Measurements from ENCODE around the gene SLC33A1.
"Not testable (repeated sequence)": the region's sequence is repeated elsewhere in the genome, so short reads cannot be mapped to it uniquely, and the experiment has no call there.

The SLC33A1 gene

GRCh38 chr3:155870945-155871745 lies 16.9 kb upstream of the SLC33A1 start:
- H3K36me3 Mint-ChIP-seq = no peaks in the 10 kb centered on the region
- peak overlapping the region; percentile 98 for H3K4me3 Mint-ChIP-seq
- peaks cover 27% of the 10 kb centered on the region for H3K4me1 Mint-ChIP-seq
- H3K27ac Mint-ChIP-seq = peak overlapping the region; percentile 88
- no peaks in the 10 kb centered on the region for H3K27me3 Mint-ChIP-seq
- ATAC-seq = peak; percentile 55
- no peaks in the 10 kb centered on the region for H3K9me3 Mint-ChIP-seq

GRCh38 chr3:155870133-155870944 lies 16.1 kb upstream of the SLC33A1 start, which contains the start of gene GMPS:
GMPS (plus strand) TSS chr3:155870650; CDS start chr3:155870871, 221 bp downstream.
- ATAC-seq = peak; percentile 98
- Mint-ChIP-seq H3K4me3 (peak within 1 kb of the TSS; percentile 98), H3K27ac (peak within 1 kb of the TSS; percentile 88), H3K27me3 (no peaks in the 10 kb centered on the region), H3K9me3 (no peaks in the 10 kb centered on the region), H3K36me3 (no peaks in the 10 kb centered on the region), H3K4me1 (peaks cover 26% of the 10 kb centered on the region)

- Mint-ChIP-seq H3K9me3 (no peaks in the 10 kb centered on the region), H3K4me1 (peaks cover 24% of the 10 kb centered on the region), H3K27me3 (no peaks in the 10 kb centered on the region), H3K36me3 (no peaks in the 10 kb centered on the region), H3K27ac (peak overlapping the region; percentile 88), H3K4me3 (peak overlapping the region; percentile 97)
- ATAC-seq = no peak
Observed at GRCh38 chr3:155869691-155870090, 15.5 kb upstream of the SLC33A1 start.

- H3K36me3 Mint-ChIP-seq = no peaks in the 10 kb centered on the region
- no peak overlapping the region for H3K27ac Mint-ChIP-seq
- no peaks in the 10 kb centered on the region for H3K27me3 Mint-ChIP-seq
- H3K4me3 Mint-ChIP-seq = no peak overlapping the region
- no peaks in the 10 kb centered on the region for H3K9me3 Mint-ChIP-seq
- no peaks in the 10 kb centered on the region for H3K4me1 Mint-ChIP-seq
- no peak for ATAC-seq
Observed at GRCh38 chr3:155863072-155863784, 9.0 kb upstream of the SLC33A1 start.

GRCh38 chr3:155862290-155862982 lies 8.2 kb upstream of the SLC33A1 start:
- ATAC-seq, H3K4me1 Mint-ChIP-seq, H3K27me3 Mint-ChIP-seq, H3K4me3 Mint-ChIP-seq, H3K36me3 Mint-ChIP-seq, H3K27ac Mint-ChIP-seq, H3K9me3 Mint-ChIP-seq: not testable (repeated sequence)

GRCh38 chr3:155861476-155862183 lies 7.4 kb upstream of the SLC33A1 start:
- Mint-ChIP-seq H3K27me3 (no peaks in the 10 kb centered on the region), H3K4me3 (no peak overlapping the region), H3K27ac (no peak overlapping the region), H3K36me3 (no peaks in the 10 kb centered on the region), H3K9me3 (no peaks in the 10 kb centered on the region), H3K4me1 (no peaks in the 10 kb centered on the region)
- ATAC-seq = no peak

GRCh38 chr3:155860424-155860823 lies 6.2 kb upstream of the SLC33A1 start:
- H3K27ac Mint-ChIP-seq, H3K4me1 Mint-ChIP-seq, H3K27me3 Mint-ChIP-seq, H3K9me3 Mint-ChIP-seq, ATAC-seq, H3K36me3 Mint-ChIP-seq, H3K4me3 Mint-ChIP-seq: not testable (repeated sequence)

- Mint-ChIP-seq H3K4me3 (no peak overlapping the region), H3K27me3 (no peaks in the 10 kb centered on the region), H3K4me1 (peaks cover 2% of the 10 kb centered on the region), H3K9me3 (no peaks in the 10 kb centered on the region), H3K27ac (no peak overlapping the region), H3K36me3 (no peaks in the 10 kb centered on the region)
- no peak for ATAC-seq
Observed at GRCh38 chr3:155859859-155860258, 5.6 kb upstream of the SLC33A1 start.

GRCh38 chr3:155853214-155854140 lies 750 bp downstream of the SLC33A1 start:
- ATAC-seq = no peak
- Mint-ChIP-seq H3K27ac (peak overlapping the region; percentile 97), H3K27me3 (no peaks in the 10 kb centered on the region), H3K9me3 (no peaks in the 10 kb centered on the region), H3K36me3 (peaks cover 2% of the 10 kb centered on the region), H3K4me1 (peaks cover 29% of the 10 kb centered on the region), H3K4me3 (peak overlapping the region; percentile 91)

GRCh38 chr3:155852341-155852740 lies 1.9 kb downstream of the SLC33A1 start:
- H3K27ac Mint-ChIP-seq = no peak overlapping the region
- peaks cover 36% of the 10 kb centered on the region for H3K4me1 Mint-ChIP-seq
- H3K4me3 Mint-ChIP-seq = peak overlapping the region; percentile 91
- H3K36me3 Mint-ChIP-seq = peaks cover 11% of the 10 kb centered on the region
- no peak for ATAC-seq
- no peaks in the 10 kb centered on the region for H3K9me3 Mint-ChIP-seq
- H3K27me3 Mint-ChIP-seq = no peaks in the 10 kb centered on the region

- not testable (repeated sequence) for H3K27me3 Mint-ChIP-seq, H3K27ac Mint-ChIP-seq, ATAC-seq, H3K9me3 Mint-ChIP-seq, H3K4me3 Mint-ChIP-seq
- H3K36me3 Mint-ChIP-seq = peaks cover 11% of the 10 kb centered on the region
- H3K4me1 Mint-ChIP-seq = peaks cover 39% of the 10 kb centered on the region
Observed at GRCh38 chr3:155849404-155849803, 4.8 kb downstream of the SLC33A1 start.

- H3K27me3 Mint-ChIP-seq = no peaks in the 10 kb centered on the region
- peaks cover 34% of the 10 kb centered on the region for H3K4me1 Mint-ChIP-seq
- H3K36me3 Mint-ChIP-seq = peaks cover 11% of the 10 kb centered on the region
- H3K27ac Mint-ChIP-seq = no peak overlapping the region
- no peak overlapping the region for H3K4me3 Mint-ChIP-seq
- no peak for ATAC-seq
- no peaks in the 10 kb centered on the region for H3K9me3 Mint-ChIP-seq
Observed at GRCh38 chr3:155847993-155848392, 6.2 kb downstream of the SLC33A1 start.

- H3K36me3 Mint-ChIP-seq = peaks cover 12% of the 10 kb centered on the region
- H3K27ac Mint-ChIP-seq = no peak overlapping the region
- H3K27me3 Mint-ChIP-seq = no peaks in the 10 kb centered on the region
- no peak for ATAC-seq
- H3K9me3 Mint-ChIP-seq = no peaks in the 10 kb centered on the region
- H3K4me1 Mint-ChIP-seq = peaks cover 22% of the 10 kb centered on the region
- no peak overlapping the region for H3K4me3 Mint-ChIP-seq
Observed at GRCh38 chr3:155846119-155846518, 8.1 kb downstream of the SLC33A1 start.

Measured in stimulated activated memory B cell treated with anti-CD40 and anti-IgM and Interleukin-4, amounts not matched to agents 10 μg/mL and 1 μg/mL and 100 μg/mL, for 72 hours (primary cell).